GM12878 (cell line): ENCODE results near the gene FSTL4. TPM values are rescaled to one million over a fixed set of nuclear protein-coding genes. Genes with fewer than 3 reads are reported as not detected.

Source experiments
- ATAC-seq: fragments of 200-7000 bp; cut with Tn5 transposase; 3 replicates; pipeline ENCODE4 v1.9.1; 2020; ENCODE audit warnings: mild to moderate bottlenecking, moderate library complexity
- BruUV-seq: library from RNA; stranded (reverse); fragments of 400-500 nt; replicated peaks from 2 replicates; lab custom pipeline; 2021; lab: Mats Ljungman, UMichigan
- CTCF ChIA-PET: fragments of 300-600 bp; sonication (Branson Sonifier 250); formaldehyde crosslinking; extraction: SDS; loops from one replicate; lab custom pipeline; 2021; ENCODE audit warnings: inconsistent platforms; lab: Yijun Ruan, JAX
- POLR2A ChIA-PET: fragments of 350-600 bp; formaldehyde crosslinking; extraction: SDS; loops from one replicate; lab custom pipeline; 2021; ENCODE audit warnings: inconsistent platforms; lab: Charles Lee
- RAD21 ChIA-PET: fragments of 300-600 bp; sonication (Branson Sonifier 250); formaldehyde crosslinking; loops from one replicate; lab custom pipeline; 2023; ENCODE audit warnings: antibody characterized with exemption; ENCODE audit not compliant: unreplicated experiment; lab: Charles Lee
- SMC1A ChIA-PET: fragments of 300-600 bp; sonication (Branson Sonifier 250); formaldehyde crosslinking; loops from one replicate; lab custom pipeline; 2023; ENCODE audit not compliant: unreplicated experiment, uncharacterized antibody; lab: Charles Lee
- DNase-seq: peaks from one replicate; pipeline ENCODE4 v3.0.0-alpha.2; 2011; ENCODE audit warnings: low read depth, low spot score
- FAIRE-seq: peaks from 3 replicates; lab custom pipeline; 2011; peaks lifted over from hg19 to GRCh38; lab: Jason Lieb, UNC
- H2AFZ ChIP-seq: 2 replicates; pipeline ENCODE4 v1.6.0; 2011; ENCODE audit warnings: low read depth, low read length, control low read depth; ENCODE audit not compliant: control insufficient read depth
- H3K27ac ChIP-seq: 2 replicates; pipeline ENCODE4 v1.5.1; 2011; ENCODE audit warnings: control low read depth; ENCODE audit not compliant: control insufficient read depth, insufficient read depth
- H3K27me3 ChIP-seq, 2 experiments: replicated peaks in 1 of 2; 2 replicates each; pipeline versions ENCODE4 v1.6.0 to v1.6.1; 2011; ENCODE audit warnings: low read length in 1 of 2; ENCODE audit not compliant: control insufficient read depth in 2 of 2, insufficient read depth in 2 of 2
- H3K36me3 ChIP-seq, 2 experiments: 2 replicates each; pipeline ENCODE4 v1.5.1; 2011; ENCODE audit warnings: low read length in 1 of 2; ENCODE audit not compliant: control insufficient read depth in 2 of 2, insufficient read depth in 2 of 2
- H3K4me1 ChIP-seq: 2 replicates; pipeline ENCODE4 v1.6.1; 2011; ENCODE audit warnings: mild to moderate bottlenecking, low read length, moderate library complexity, mixed read lengths; ENCODE audit not compliant: control insufficient read depth, insufficient read depth
- H3K4me2 ChIP-seq: 2 replicates; pipeline ENCODE4 v1.6.0; 2011; ENCODE audit warnings: control low read depth; ENCODE audit not compliant: control insufficient read depth, insufficient read depth
- H3K4me3 ChIP-seq: fragments of 200-600 bp; sonication (generic); 2 replicates; pipeline ENCODE4 v1.5.1; 2016
- H3K79me2 ChIP-seq: 2 replicates; pipeline ENCODE4 v1.6.0; 2011; ENCODE audit warnings: low read length; ENCODE audit not compliant: control insufficient read depth, insufficient read depth
- H3K9ac ChIP-seq: 2 replicates; pipeline ENCODE4 v1.8.0; 2011; ENCODE audit warnings: low read length, control low read depth, mixed read lengths; ENCODE audit not compliant: control insufficient read depth, insufficient read depth
- H3K9me3 ChIP-seq: replicated peaks from 3 replicates; pipeline ENCODE4 v1.5.1; 2011; ENCODE audit warnings: mild to moderate bottlenecking, low read length; ENCODE audit not compliant: control insufficient read depth, insufficient read depth
- H4K20me1 ChIP-seq: 2 replicates; pipeline ENCODE4 v1.6.0; 2011; ENCODE audit not compliant: control insufficient read depth, insufficient read depth
- CEBPB ChIP-seq, 2 experiments: fragments of 150-350 bp in 1 of 2; IDR thresholded peaks; 2 replicates each; pipeline ENCODE4 v1.6.1; 2012 to 2014; ENCODE audit warnings: low read depth in 2 of 2, low read length in 2 of 2, borderline replicate concordance in 1 of 2, inconsistent platforms in 1 of 2
- CREB1 ChIP-seq: IDR thresholded peaks from 2 replicates; pipeline ENCODE4 v1.6.1; 2012; ENCODE audit warnings: low read depth, mild to moderate bottlenecking, inconsistent platforms
- EZH2 ChIP-seq: IDR thresholded peaks from 2 replicates; pipeline ENCODE4 v1.6.1; 2012; ENCODE audit warnings: low read depth, mild to moderate bottlenecking, control low read depth, inconsistent platforms, low read length, borderline replicate concordance; ENCODE audit not compliant: control insufficient read depth
- IRF4 ChIP-seq: IDR thresholded peaks from 2 replicates; pipeline ENCODE4 v1.6.1; 2011; ENCODE audit warnings: low read depth, low read length
- KDM1A ChIP-seq: fragments of 200-600 bp; sonication (generic); IDR thresholded peaks from 2 replicates; pipeline ENCODE4 v1.6.1; 2016; ENCODE audit warnings: borderline replicate concordance
- WGBS: methylation state at CpG from one replicate; pipeline ENCODE4 v1.1.6; 2016; ENCODE audit warnings: low lambda C conversion rate; ENCODE audit not compliant: insufficient replicate concordance, insufficient coverage; ENCODE audit errors: missing lambda C conversion rate; 5-methylcytosine and 5-hydroxymethylcytosine counted together
- in situ Hi-C: fragments of 300-500 bp; cut with MboI; formaldehyde crosslinking; loops from 9 replicates; pipeline ENCODE4 v1.14.3; 2018; ENCODE audit warnings: mixed read lengths
- intact Hi-C: fragments of 100-400 bp; cut with micrococcal nuclease; formaldehyde crosslinking; loops from one replicate; pipeline ENCODE4 v1.14.2; 2022; ENCODE audit not compliant: unreplicated experiment
- polyA plus RNA-seq, 11 experiments: library from polyadenylated mRNA; depleted of rRNA in 4 of 11; unstranded in 6 of 11; stranded (reverse) in 5 of 11; fragments of >200 nt; fragmentation: Nextera tagmentation in 4 of 11; fragmentation: Illumina TruSeq in 1 of 11; extraction: Ambion mirVana in 4 of 11; extraction: Trizol in 1 of 11; gene quantifications; 1 replicate in 1 of 11; 2 replicates in 10 of 11; pipeline versions ENCODE4 v1.2.1 to v1.2.3, GENCODE V29; 2011 to 2016; ENCODE audit warnings: inconsistent platforms in 2 of 11, missing spikeins in 2 of 11, low read depth in 1 of 11
- total RNA-seq, 4 experiments: library from RNA; depleted of rRNA in 3 of 4; stranded (reverse); fragments of >200 nt in 3 of 4; fragmentation: Illumina TruSeq in 1 of 4; extraction: Trizol in 1 of 4; gene quantifications; 2 replicates each; pipeline versions ENCODE4 v1.2.1 to v1.2.3, GENCODE V29; 2013 to 2021
- TF ChIP-seq, protein P1 (sequence below): IDR thresholded peaks from 2 replicates; pipeline ENCODE4 v1.6.1; 2012; ENCODE audit warnings: low read depth, low read length, improper control_type of control experiment
- TF ChIP-seq, protein P2 (sequence below): IDR thresholded peaks from 2 replicates; pipeline ENCODE4 v1.6.1; 2012; ENCODE audit warnings: improper control_type of control experiment, low read depth, low read length; ENCODE audit not compliant: insufficient replicate concordance

The FSTL4 gene
- total and polyA plus RNA-seq, 10 of the 15 experiments (the other 5 are each of a cell fraction or from before 2014, with no cell fraction given), result 0.01 to 0.79 (median 0.21) TPM; not detected in 6

DNA sequence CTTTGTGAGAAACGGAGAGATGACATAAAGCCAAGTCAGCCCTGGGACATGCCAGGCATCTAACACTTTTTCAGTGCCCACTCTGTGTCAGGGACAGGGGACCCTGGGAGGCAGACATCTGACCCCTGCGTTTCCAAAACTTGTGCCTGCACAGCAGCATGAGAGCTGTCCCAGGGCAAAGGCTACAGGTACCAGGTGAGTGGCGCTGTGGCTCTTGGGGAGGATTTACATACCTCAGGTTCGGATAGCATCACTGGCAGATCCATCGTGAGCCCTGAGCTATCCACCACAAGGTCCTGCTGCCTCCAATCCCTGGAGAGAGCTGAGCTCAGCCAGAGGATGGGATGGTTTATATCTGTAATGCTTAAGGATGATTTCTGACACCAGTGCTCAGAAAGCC lies 52.4 kb downstream of the FSTL4 start:
- WGBS, result 26% methylated on average over 5 of the region's 5 CpGs
- no peak for DNase-seq
- no peak overlapping the region for H3K9ac ChIP-seq
- in situ Hi-C loops, result loop anchor here (10.0 kb wide), 1 partner anchor 385 kb away; no protein-coding TSS in a partner anchor
- H3K27me3 ChIP-seq, result peaks cover 0 to 5% of the 10 kb centered on the region in 2 experiments; a peak in 3 of 4 replicates
- no peak for ATAC-seq
- TF ChIP-seq IRF4 (no peak), CEBPB (IDR thresholded peaks at IDR 0.05; ENCODE audit: borderline replicate concordance in 1 of 2, low read depth in 2 of 2, low read length in 2 of 2) (no peak), EZH2 (no peak), KDM1A (no peak), CREB1 (no peak)
- TF ChIP-seq, protein P1, sequence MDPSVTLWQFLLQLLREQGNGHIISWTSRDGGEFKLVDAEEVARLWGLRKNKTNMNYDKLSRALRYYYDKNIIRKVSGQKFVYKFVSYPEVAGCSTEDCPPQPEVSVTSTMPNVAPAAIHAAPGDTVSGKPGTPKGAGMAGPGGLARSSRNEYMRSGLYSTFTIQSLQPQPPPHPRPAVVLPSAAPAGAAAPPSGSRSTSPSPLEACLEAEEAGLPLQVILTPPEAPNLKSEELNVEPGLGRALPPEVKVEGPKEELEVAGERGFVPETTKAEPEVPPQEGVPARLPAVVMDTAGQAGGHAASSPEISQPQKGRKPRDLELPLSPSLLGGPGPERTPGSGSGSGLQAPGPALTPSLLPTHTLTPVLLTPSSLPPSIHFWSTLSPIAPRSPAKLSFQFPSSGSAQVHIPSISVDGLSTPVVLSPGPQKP, result no peak
- TF ChIP-seq, protein P2, sequence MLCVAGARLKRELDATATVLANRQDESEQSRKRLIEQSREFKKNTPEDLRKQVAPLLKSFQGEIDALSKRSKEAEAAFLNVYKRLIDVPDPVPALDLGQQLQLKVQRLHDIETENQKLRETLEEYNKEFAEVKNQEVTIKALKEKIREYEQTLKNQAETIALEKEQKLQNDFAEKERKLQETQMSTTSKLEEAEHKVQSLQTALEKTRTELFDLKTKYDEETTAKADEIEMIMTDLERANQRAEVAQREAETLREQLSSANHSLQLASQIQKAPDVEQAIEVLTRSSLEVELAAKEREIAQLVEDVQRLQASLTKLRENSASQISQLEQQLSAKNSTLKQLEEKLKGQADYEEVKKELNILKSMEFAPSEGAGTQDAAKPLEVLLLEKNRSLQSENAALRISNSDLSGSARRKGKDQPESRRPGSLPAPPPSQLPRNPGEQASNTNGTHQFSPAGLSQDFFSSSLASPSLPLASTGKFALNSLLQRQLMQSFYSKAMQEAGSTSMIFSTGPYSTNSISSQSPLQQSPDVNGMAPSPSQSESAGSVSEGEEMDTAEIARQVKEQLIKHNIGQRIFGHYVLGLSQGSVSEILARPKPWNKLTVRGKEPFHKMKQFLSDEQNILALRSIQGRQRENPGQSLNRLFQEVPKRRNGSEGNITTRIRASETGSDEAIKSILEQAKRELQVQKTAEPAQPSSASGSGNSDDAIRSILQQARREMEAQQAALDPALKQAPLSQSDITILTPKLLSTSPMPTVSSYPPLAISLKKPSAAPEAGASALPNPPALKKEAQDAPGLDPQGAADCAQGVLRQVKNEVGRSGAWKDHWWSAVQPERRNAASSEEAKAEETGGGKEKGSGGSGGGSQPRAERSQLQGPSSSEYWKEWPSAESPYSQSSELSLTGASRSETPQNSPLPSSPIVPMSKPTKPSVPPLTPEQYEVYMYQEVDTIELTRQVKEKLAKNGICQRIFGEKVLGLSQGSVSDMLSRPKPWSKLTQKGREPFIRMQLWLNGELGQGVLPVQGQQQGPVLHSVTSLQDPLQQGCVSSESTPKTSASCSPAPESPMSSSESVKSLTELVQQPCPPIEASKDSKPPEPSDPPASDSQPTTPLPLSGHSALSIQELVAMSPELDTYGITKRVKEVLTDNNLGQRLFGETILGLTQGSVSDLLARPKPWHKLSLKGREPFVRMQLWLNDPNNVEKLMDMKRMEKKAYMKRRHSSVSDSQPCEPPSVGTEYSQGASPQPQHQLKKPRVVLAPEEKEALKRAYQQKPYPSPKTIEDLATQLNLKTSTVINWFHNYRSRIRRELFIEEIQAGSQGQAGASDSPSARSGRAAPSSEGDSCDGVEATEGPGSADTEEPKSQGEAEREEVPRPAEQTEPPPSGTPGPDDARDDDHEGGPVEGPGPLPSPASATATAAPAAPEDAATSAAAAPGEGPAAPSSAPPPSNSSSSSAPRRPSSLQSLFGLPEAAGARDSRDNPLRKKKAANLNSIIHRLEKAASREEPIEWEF, result no peak
- ChIA-PET POLR2A (no interaction called here), CTCF (interaction anchor here (0.7 to 3.4 kb wide), 4 partner anchors 15 to 437 kb away, joined by 3 to 13 read pairs (median 3); no protein-coding TSS in a partner anchor), SMC1A (interaction anchor here (1.3 to 1.4 kb wide), 2 partner anchors 11 to 17 kb away, joined by 4 to 5 read pairs; no protein-coding TSS in a partner anchor), RAD21 (no interaction called here)
- BruUV-seq, result no TSS peak
- H3K27ac ChIP-seq, result no peak overlapping the region
- intact Hi-C loops, result no loop called here
- H3K4me3 ChIP-seq, result no peak overlapping the region
- no peaks in the 10 kb centered on the region for H3K79me2 ChIP-seq
- H3K4me1 ChIP-seq, result no peaks in the 10 kb centered on the region
- no peak overlapping the region for H2AFZ ChIP-seq
- H4K20me1 ChIP-seq, result no peaks in the 10 kb centered on the region
- no peak overlapping the region for H3K4me2 ChIP-seq
- no peaks in the 10 kb centered on the region for H3K9me3 ChIP-seq
- FAIRE-seq, result no peak
- no peaks in the 10 kb centered on the region for H3K36me3 ChIP-seq
